ENCODE results near the gene FBXO33. TPM values are rescaled to one million over a fixed set of nuclear protein-coding genes. Genes with fewer than 3 reads are reported as not detected.

FBXO33 gene
- total RNA-seq, 4 donors from 2014 or later, result 9.1 to 21.9 (median 12.8) TPM

GRCh38 chr14:39451811-39452210 lies 19.6 kb upstream of the FBXO33 start:
- no peaks in the 10 kb centered on the region for H3K4me1 ChIP-seq
- no peak for DNase-seq (ENCODE audit: extremely low spot score)
- no peaks in the 10 kb centered on the region for H3K36me3 ChIP-seq
- no peaks in the 10 kb centered on the region for H3K27me3 ChIP-seq
- H3K4me3 ChIP-seq, result no peak overlapping the region
- TF ChIP-seq EP300 (IDR thresholded peaks at IDR 0.05), result no peak
- TF ChIP-seq POLR2AphosphoS5 (IDR thresholded peaks at IDR 0.05), result no peak
- no peak for TF ChIP-seq POLR2A (IDR thresholded peaks at IDR 0.05; ENCODE audit: low read depth)
- no peak for TF ChIP-seq CTCF (IDR thresholded peaks at IDR 0.05)
- intact Hi-C loops (cut with DNase I), result no loop called here
- 92% methylated on average over 2 of the region's 2 CpGs for WGBS
- H3K9me3 ChIP-seq, result no peaks in the 10 kb centered on the region
- H3K27ac ChIP-seq (replicated peaks in 1 of 4), result no peak overlapping the region

- Histone ChIP-seq H3K27ac (replicated peaks in 1 of 4) (no peak overlapping the region), H3K4me3 (no peak overlapping the region), H3K27me3 (no peaks in the 10 kb centered on the region), H3K36me3 (no peaks in the 10 kb centered on the region), H3K4me1 (no peaks in the 10 kb centered on the region), H3K9me3 (no peaks in the 10 kb centered on the region)
- WGBS, result 75% methylated on average over 4 of the region's 4 CpGs
- DNase-seq (ENCODE audit: extremely low spot score), result no peak
- TF ChIP-seq POLR2AphosphoS5 (IDR thresholded peaks at IDR 0.05), result no peak
- TF ChIP-seq POLR2A (IDR thresholded peaks at IDR 0.05; ENCODE audit: low read depth), result no peak
- TF ChIP-seq EP300 (IDR thresholded peaks at IDR 0.05), result no peak
- no peak for TF ChIP-seq CTCF (IDR thresholded peaks at IDR 0.05)
- intact Hi-C loops (cut with DNase I), result no loop called here
These were observed 15.0 kb upstream of the FBXO33 start for GRCh38 chr14:39447175-39447661.

- Histone ChIP-seq H3K4me1 (no peaks in the 10 kb centered on the region), H3K9me3 (no peaks in the 10 kb centered on the region), H3K27me3 (no peaks in the 10 kb centered on the region), H3K36me3 (no peaks in the 10 kb centered on the region), H3K4me3 (no peak overlapping the region), H3K27ac (replicated peaks in 1 of 4) (no peak overlapping the region)
- no peak for TF ChIP-seq POLR2AphosphoS5 (IDR thresholded peaks at IDR 0.05)
- DNase-seq (ENCODE audit: extremely low spot score), result no peak
- intact Hi-C loops (cut with DNase I), result no loop called here
- WGBS, result 100% methylated on average over 1 of the region's 1 CpG
These were observed 14.0 kb upstream of the FBXO33 start for GRCh38 chr14:39446131-39446744.

GRCh38 chr14:39442293-39442692 lies 10.1 kb upstream of the FBXO33 start:
- no peak for TF ChIP-seq EP300 (IDR thresholded peaks at IDR 0.05)
- no peak for TF ChIP-seq POLR2A (IDR thresholded peaks at IDR 0.05; ENCODE audit: low read depth)
- TF ChIP-seq CTCF (IDR thresholded peaks at IDR 0.05), result no peak
- no peak for TF ChIP-seq POLR2AphosphoS5 (IDR thresholded peaks at IDR 0.05)
- 86% methylated on average over 7 of the region's 14 CpGs for WGBS
- Histone ChIP-seq H3K36me3 (no peaks in the 10 kb centered on the region), H3K4me1 (no peaks in the 10 kb centered on the region), H3K27me3 (no peaks in the 10 kb centered on the region), H3K27ac (replicated peaks in 1 of 4) (no peak overlapping the region), H3K9me3 (no peaks in the 10 kb centered on the region), H3K4me3 (no peak overlapping the region)
- intact Hi-C loops (cut with DNase I), result no loop called here
- no peak for DNase-seq (ENCODE audit: extremely low spot score)

- WGBS, result 81% methylated on average over 4 of the region's 6 CpGs
- Histone ChIP-seq H3K27me3 (no peaks in the 10 kb centered on the region), H3K9me3 (no peaks in the 10 kb centered on the region), H3K27ac (replicated peaks in 1 of 4) (no peak overlapping the region), H3K4me3 (no peak overlapping the region), H3K4me1 (no peaks in the 10 kb centered on the region), H3K36me3 (no peaks in the 10 kb centered on the region)
- no peak for DNase-seq (ENCODE audit: extremely low spot score)
- intact Hi-C loops (cut with DNase I), result no loop called here
- TF ChIP-seq POLR2A (IDR thresholded peaks at IDR 0.05; ENCODE audit: low read depth), result no peak
These were observed 9.6 kb upstream of the FBXO33 start for GRCh38 chr14:39441805-39442204.

- no peak for TF ChIP-seq CTCF (IDR thresholded peaks at IDR 0.05)
- no peak for TF ChIP-seq POLR2A (IDR thresholded peaks at IDR 0.05; ENCODE audit: low read depth)
- TF ChIP-seq EP300 (IDR thresholded peaks at IDR 0.05), result no peak
- no peak for TF ChIP-seq POLR2AphosphoS5 (IDR thresholded peaks at IDR 0.05)
- Histone ChIP-seq H3K27ac (replicated peaks in 1 of 4) (no peak overlapping the region), H3K4me1 (no peaks in the 10 kb centered on the region), H3K9me3 (no peaks in the 10 kb centered on the region), H3K27me3 (no peaks in the 10 kb centered on the region), H3K36me3 (no peaks in the 10 kb centered on the region), H3K4me3 (no peak overlapping the region)
- no peak for DNase-seq (ENCODE audit: extremely low spot score)
- 82% methylated on average over 5 of the region's 5 CpGs for WGBS
- intact Hi-C loops (cut with DNase I), result no loop called here
These were observed 8.7 kb upstream of the FBXO33 start for GRCh38 chr14:39440975-39441374.
